Fibroblast of lung (primary cell): ENCODE data around the gene MEMO1. TPM values are rescaled to one million over a fixed set of nuclear protein-coding genes. Genes with fewer than 3 reads are reported as not detected.

Experiments
- DNase-seq, 2 donors: peaks; one replicate each; pipeline versions ENCODE4 v3.0.0 to v3.0.0-alpha.2; 2010; ENCODE audit warnings: low read depth in 2 of 2
- H2AFZ ChIP-seq: 2 replicates; pipeline ENCODE4 v1.5.1; 2012; ENCODE audit warnings: low read length, control low read depth, inconsistent platforms
- H3K27ac ChIP-seq: 2 replicates; pipeline ENCODE4 v1.5.1; 2011; ENCODE audit warnings: low read length, control low read depth; ENCODE audit not compliant: insufficient read depth
- H3K27me3 ChIP-seq: 2 replicates; pipeline ENCODE4 v1.5.1; 2011; ENCODE audit warnings: mild to moderate bottlenecking, low read length; ENCODE audit not compliant: control insufficient read depth, insufficient read depth
- H3K36me3 ChIP-seq: 2 replicates; pipeline ENCODE4 v1.5.1; 2011; ENCODE audit warnings: low read length; ENCODE audit not compliant: control insufficient read depth, insufficient read depth
- H3K4me1 ChIP-seq: 2 replicates; pipeline ENCODE4 v1.5.1; 2011; ENCODE audit warnings: low read length; ENCODE audit not compliant: control insufficient read depth, insufficient read depth; ENCODE audit errors: extremely low read depth
- H3K4me2 ChIP-seq: 2 replicates; pipeline ENCODE4 v1.5.1; 2011; ENCODE audit warnings: low read length, control low read depth; ENCODE audit not compliant: insufficient read depth; ENCODE audit errors: extremely low read depth
- H3K4me3 ChIP-seq, 4 experiments: fragments of 200-600 bp in 1 of 4; sonication (generic) in 1 of 4; replicated peaks in 1 of 4; 2 replicates each; pipeline ENCODE4 v1.5.1; 2011 to 2016; ENCODE audit warnings: low read length in 4 of 4, low read depth in 3 of 4, mild to moderate bottlenecking in 3 of 4, control low read depth in 2 of 4, inconsistent platforms in 1 of 4, mixed read lengths in 1 of 4; ENCODE audit not compliant: insufficient read depth in 1 of 4; ENCODE audit errors: control extremely low read depth in 1 of 4
- H3K79me2 ChIP-seq: 2 replicates; pipeline ENCODE4 v1.5.1; 2012; ENCODE audit warnings: mild to moderate bottlenecking, low read length, inconsistent platforms; ENCODE audit not compliant: control insufficient read depth, insufficient read depth
- H3K9ac ChIP-seq: 2 replicates; pipeline ENCODE4 v1.5.1; 2011; ENCODE audit warnings: mild to moderate bottlenecking, low read length, control low read depth; ENCODE audit not compliant: insufficient read depth
- H3K9me3 ChIP-seq: 2 replicates; pipeline ENCODE4 v1.5.1; 2012; ENCODE audit warnings: low read depth, low read length; ENCODE audit not compliant: control insufficient read depth, insufficient read depth
- H4K20me1 ChIP-seq: 2 replicates; pipeline ENCODE4 v1.5.1; 2011; ENCODE audit warnings: low read length; ENCODE audit not compliant: control insufficient read depth, insufficient read depth; ENCODE audit errors: extremely low read depth
- EZH2 ChIP-seq: IDR thresholded peaks from 2 replicates; pipeline ENCODE4 v1.5.1; 2012; ENCODE audit warnings: low read length, control low read depth, mild to moderate bottlenecking; ENCODE audit errors: missing control alignments
- polyA plus RNA-seq, 2 donors: library from polyadenylated mRNA; depleted of rRNA in 1 of 2; stranded (reverse) in 1 of 2; unstranded in 1 of 2; fragments of >200 nt; gene quantifications; 2 replicates each; pipeline ENCODE4 v1.2.1, GENCODE V29; 2011 to 2012; ENCODE audit warnings: missing spikeins in 1 of 2
- total RNA-seq: library from RNA; depleted of rRNA; stranded (reverse); fragments of >200 nt; gene quantifications from 2 replicates; pipeline ENCODE4 v1.2.1, GENCODE V29; 2014
- TF ChIP-seq, protein P1 (sequence below), 2 donors: IDR thresholded peaks in 1 of 2; conservative IDR thresholded peaks in 1 of 2; 1 replicate in 1 of 2; 2 replicates in 1 of 2; pipeline ENCODE4 v1.5.1; 2011 to 2012; ENCODE audit warnings: low read length in 2 of 2, control low read depth in 1 of 2, inconsistent platforms in 1 of 2, low read depth in 1 of 2, mild to moderate bottlenecking in 1 of 2

MEMO1 gene
- total and polyA plus RNA-seq, 2 donors (not counting 1 experiment from before 2014, with no cell fraction given), result 34.0 to 64.2 TPM

- Histone ChIP-seq H3K27ac (no peak overlapping the region), H3K4me1 (no peaks in the 10 kb centered on the region), H3K4me3 (no peak overlapping the region), H3K9ac (no peak overlapping the region), H3K27me3 (no peaks in the 10 kb centered on the region), H3K79me2 (no peaks in the 10 kb centered on the region), H4K20me1 (no peaks in the 10 kb centered on the region), H3K9me3 (no peaks in the 10 kb centered on the region), H2AFZ (no peak overlapping the region), H3K36me3 (no peaks in the 10 kb centered on the region), H3K4me2 (no peak overlapping the region)
- TF ChIP-seq, protein P1, sequence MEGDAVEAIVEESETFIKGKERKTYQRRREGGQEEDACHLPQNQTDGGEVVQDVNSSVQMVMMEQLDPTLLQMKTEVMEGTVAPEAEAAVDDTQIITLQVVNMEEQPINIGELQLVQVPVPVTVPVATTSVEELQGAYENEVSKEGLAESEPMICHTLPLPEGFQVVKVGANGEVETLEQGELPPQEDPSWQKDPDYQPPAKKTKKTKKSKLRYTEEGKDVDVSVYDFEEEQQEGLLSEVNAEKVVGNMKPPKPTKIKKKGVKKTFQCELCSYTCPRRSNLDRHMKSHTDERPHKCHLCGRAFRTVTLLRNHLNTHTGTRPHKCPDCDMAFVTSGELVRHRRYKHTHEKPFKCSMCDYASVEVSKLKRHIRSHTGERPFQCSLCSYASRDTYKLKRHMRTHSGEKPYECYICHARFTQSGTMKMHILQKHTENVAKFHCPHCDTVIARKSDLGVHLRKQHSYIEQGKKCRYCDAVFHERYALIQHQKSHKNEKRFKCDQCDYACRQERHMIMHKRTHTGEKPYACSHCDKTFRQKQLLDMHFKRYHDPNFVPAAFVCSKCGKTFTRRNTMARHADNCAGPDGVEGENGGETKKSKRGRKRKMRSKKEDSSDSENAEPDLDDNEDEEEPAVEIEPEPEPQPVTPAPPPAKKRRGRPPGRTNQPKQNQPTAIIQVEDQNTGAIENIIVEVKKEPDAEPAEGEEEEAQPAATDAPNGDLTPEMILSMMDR (conservative IDR thresholded peaks at IDR 0.05 in 1 of 2, IDR thresholded peaks at IDR 0.05 in 1 of 2; ENCODE audit: low read depth in 1 of 2, low read length in 2 of 2), result no peak
- TF ChIP-seq EZH2, result no peak
- DNase-seq, result no peak
Observed at GRCh38 chr2:31925517-31925916, 85.3 kb downstream of the MEMO1 start.

- no peak for TF ChIP-seq EZH2
- TF ChIP-seq, protein P1 (conservative IDR thresholded peaks at IDR 0.05 in 1 of 2, IDR thresholded peaks at IDR 0.05 in 1 of 2; ENCODE audit: low read depth in 1 of 2, low read length in 2 of 2), result no peak
Observed at GRCh38 chr2:31923662-31924061, 87.1 kb downstream of the MEMO1 start.

DNA sequence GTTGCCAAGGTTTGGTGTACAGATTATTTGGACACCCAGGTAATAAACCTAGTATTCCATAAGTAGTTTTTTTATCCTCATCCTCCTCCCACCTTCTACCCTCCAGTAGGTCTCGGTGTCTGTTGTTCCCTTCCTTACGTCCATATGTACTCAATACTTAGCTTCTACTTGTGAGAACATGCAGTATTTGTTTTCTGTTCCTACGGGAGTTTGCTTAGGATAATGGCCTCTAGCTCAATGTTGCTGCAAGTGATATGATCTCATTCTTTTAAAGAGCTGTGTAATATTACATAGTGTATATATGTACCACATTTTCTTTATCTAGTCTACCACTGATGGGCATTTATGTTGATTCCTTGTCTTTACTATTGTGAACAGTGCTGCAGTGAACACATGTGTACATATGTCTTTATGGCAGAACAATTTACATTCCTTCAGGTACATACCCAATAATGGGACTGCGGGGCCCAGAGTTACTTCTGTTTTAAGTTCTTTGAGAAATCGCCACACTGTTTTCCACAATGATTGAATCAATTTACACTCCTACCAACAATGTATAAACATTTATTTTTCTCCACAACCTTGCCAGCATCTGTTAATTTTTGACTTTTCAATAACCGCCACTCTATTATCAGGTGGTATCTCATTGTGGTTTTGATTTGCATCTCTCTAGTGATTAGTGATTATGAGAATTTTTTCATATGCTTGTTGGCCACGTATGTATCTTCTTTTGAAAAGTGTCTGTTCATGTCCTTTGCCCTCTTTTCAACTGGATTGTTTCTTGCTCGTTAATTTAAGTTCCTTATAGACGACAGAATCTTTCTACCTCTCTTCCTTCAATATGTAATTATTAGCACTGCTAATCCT, 88.0 kb downstream of the MEMO1 start:
- Histone ChIP-seq H2AFZ (no peak overlapping the region), H3K4me1 (no peaks in the 10 kb centered on the region), H3K4me3 (no peak overlapping the region), H3K79me2 (no peaks in the 10 kb centered on the region), H3K27me3 (no peaks in the 10 kb centered on the region), H3K36me3 (no peaks in the 10 kb centered on the region), H3K4me2 (no peak overlapping the region), H3K9me3 (no peaks in the 10 kb centered on the region), H3K9ac (no peak overlapping the region), H3K27ac (no peak overlapping the region), H4K20me1 (no peaks in the 10 kb centered on the region)
- DNase-seq, result no peak
- no peak for TF ChIP-seq EZH2
- TF ChIP-seq, protein P1 (conservative IDR thresholded peaks at IDR 0.05 in 1 of 2, IDR thresholded peaks at IDR 0.05 in 1 of 2; ENCODE audit: low read depth in 1 of 2, low read length in 2 of 2), result no peak

More at GRCh38 chr2:31923662-31924061, 87.1 kb downstream of the MEMO1 start:
- Histone ChIP-seq H3K36me3 (no peaks in the 10 kb centered on the region), H3K4me3 (no peak overlapping the region), H3K9me3 (no peaks in the 10 kb centered on the region), H3K4me1 (no peaks in the 10 kb centered on the region), H3K27ac (no peak overlapping the region), H3K4me2 (no peak overlapping the region), H4K20me1 (no peaks in the 10 kb centered on the region), H3K79me2 (no peaks in the 10 kb centered on the region), H2AFZ (no peak overlapping the region), H3K9ac (no peak overlapping the region), H3K27me3 (no peaks in the 10 kb centered on the region)
- no peak for DNase-seq
